ENCODE results near the gene ARL3. TPM values are rescaled to one million over a fixed set of nuclear protein-coding genes. Genes with fewer than 3 reads are reported as not detected.

Gene ARL3
- total RNA-seq, 1 experiment from 2014 or later = 13.3 TPM

DNA sequence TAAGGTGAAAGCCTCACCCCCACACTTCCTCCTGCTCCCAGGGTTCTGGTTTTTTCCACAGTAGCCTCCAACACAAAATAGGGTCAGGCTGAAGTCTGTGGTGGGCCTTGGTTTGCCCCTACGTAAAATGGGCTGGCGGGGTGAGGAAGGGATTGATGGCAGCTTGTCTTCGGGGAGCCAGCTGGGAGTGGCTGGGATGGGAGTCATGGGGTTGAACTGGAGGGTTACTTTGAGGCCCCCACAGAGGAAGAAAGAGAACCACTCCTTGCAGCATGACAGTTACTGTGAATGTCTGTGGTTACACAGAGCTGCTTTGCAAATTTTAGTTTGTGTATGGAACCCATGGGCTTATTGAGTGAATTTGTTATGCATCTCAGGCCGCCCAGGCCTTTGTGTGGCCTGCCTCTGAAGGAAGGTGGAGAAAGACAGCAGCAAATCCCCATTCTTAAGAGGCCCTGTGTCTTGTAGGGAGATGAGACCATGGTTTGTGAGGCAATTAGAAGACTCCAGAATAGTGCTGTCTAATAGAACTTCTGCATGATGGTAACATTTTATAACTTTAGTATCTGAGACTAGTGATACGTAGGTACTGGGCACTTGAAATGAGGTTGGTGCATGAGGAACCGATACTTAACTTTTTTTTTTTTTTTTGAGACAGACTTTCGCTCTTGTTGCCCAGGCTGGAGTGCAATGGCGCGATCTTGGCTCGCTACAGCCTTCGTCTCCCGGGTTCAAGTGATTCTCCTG is 61.9 kb downstream of the ARL3 start:
- POLR2A ChIA-PET = no interaction called here
- Mint-ChIP-seq H3K27ac (no peak overlapping the region), H3K4me1 (peaks cover 42% of the 10 kb centered on the region), H3K4me3 (no peak overlapping the region), H3K36me3 (peaks cover 20% of the 10 kb centered on the region), H3K27me3 (ENCODE audit: low read depth) (no peaks in the 10 kb centered on the region), H3K9me3 (no peaks in the 10 kb centered on the region)
- no peak for ATAC-seq
- TF ChIP-seq, protein P1, sequence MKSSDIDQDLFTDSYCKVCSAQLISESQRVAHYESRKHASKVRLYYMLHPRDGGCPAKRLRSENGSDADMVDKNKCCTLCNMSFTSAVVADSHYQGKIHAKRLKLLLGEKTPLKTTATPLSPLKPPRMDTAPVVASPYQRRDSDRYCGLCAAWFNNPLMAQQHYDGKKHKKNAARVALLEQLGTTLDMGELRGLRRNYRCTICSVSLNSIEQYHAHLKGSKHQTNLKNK (CRISPR knock-in tag; IDR thresholded peaks at IDR 0.05) = no peak
- no peak for TF ChIP-seq SMAD3 (CRISPR knock-in tag; IDR thresholded peaks at IDR 0.05; ENCODE audit: borderline replicate concordance)
- TF ChIP-seq TCF7 (CRISPR knock-in tag; IDR thresholded peaks at IDR 0.05; ENCODE audit: low read depth) = no peak
- TF ChIP-seq, protein P2, sequence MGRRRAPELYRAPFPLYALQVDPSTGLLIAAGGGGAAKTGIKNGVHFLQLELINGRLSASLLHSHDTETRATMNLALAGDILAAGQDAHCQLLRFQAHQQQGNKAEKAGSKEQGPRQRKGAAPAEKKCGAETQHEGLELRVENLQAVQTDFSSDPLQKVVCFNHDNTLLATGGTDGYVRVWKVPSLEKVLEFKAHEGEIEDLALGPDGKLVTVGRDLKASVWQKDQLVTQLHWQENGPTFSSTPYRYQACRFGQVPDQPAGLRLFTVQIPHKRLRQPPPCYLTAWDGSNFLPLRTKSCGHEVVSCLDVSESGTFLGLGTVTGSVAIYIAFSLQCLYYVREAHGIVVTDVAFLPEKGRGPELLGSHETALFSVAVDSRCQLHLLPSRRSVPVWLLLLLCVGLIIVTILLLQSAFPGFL (CRISPR knock-in tag; IDR thresholded peaks at IDR 0.05; ENCODE audit: borderline replicate concordance) = no peak
- TF ChIP-seq NR2C2 (CRISPR knock-in tag; IDR thresholded peaks at IDR 0.05) = no peak
- TF ChIP-seq, protein P3, sequence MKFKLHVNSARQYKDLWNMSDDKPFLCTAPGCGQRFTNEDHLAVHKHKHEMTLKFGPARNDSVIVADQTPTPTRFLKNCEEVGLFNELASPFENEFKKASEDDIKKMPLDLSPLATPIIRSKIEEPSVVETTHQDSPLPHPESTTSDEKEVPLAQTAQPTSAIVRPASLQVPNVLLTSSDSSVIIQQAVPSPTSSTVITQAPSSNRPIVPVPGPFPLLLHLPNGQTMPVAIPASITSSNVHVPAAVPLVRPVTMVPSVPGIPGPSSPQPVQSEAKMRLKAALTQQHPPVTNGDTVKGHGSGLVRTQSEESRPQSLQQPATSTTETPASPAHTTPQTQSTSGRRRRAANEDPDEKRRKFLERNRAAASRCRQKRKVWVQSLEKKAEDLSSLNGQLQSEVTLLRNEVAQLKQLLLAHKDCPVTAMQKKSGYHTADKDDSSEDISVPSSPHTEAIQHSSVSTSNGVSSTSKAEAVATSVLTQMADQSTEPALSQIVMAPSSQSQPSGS (CRISPR knock-in tag; IDR thresholded peaks at IDR 0.05; ENCODE audit: borderline replicate concordance, low read depth) = no peak
- no peak for TF ChIP-seq NFYB (CRISPR knock-in tag; conservative IDR thresholded peaks at IDR 0.05; ENCODE audit: low read depth)
- TF ChIP-seq RELA (CRISPR knock-in tag; IDR thresholded peaks at IDR 0.05; ENCODE audit: borderline replicate concordance) = no peak
- TF ChIP-seq GTF2I (CRISPR knock-in tag; conservative IDR thresholded peaks at IDR 0.05) = no peak
- TF ChIP-seq, protein P4, sequence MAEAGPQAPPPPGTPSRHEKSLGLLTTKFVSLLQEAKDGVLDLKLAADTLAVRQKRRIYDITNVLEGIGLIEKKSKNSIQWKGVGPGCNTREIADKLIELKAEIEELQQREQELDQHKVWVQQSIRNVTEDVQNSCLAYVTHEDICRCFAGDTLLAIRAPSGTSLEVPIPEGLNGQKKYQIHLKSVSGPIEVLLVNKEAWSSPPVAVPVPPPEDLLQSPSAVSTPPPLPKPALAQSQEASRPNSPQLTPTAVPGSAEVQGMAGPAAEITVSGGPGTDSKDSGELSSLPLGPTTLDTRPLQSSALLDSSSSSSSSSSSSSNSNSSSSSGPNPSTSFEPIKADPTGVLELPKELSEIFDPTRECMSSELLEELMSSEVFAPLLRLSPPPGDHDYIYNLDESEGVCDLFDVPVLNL (CRISPR knock-in tag; IDR thresholded peaks at IDR 0.05; ENCODE audit: borderline replicate concordance, low read depth) = no peak
- TF ChIP-seq, protein P5, sequence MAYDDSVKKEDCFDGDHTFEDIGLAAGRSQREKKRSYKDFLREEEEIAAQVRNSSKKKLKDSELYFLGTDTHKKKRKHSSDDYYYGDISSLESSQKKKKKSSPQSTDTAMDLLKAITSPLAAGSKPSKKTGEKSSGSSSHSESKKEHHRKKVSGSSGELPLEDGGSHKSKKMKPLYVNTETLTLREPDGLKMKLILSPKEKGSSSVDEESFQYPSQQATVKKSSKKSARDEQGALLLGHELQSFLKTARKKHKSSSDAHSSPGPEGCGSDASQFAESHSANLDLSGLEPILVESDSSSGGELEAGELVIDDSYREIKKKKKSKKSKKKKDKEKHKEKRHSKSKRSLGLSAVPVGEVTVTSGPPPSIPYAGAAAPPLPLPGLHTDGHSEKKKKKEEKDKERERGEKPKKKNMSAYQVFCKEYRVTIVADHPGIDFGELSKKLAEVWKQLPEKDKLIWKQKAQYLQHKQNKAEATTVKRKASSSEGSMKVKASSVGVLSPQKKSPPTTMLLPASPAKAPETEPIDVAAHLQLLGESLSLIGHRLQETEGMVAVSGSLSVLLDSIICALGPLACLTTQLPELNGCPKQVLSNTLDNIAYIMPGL (CRISPR knock-in tag; IDR thresholded peaks at IDR 0.05) = no peak
- TF ChIP-seq, protein P6, sequence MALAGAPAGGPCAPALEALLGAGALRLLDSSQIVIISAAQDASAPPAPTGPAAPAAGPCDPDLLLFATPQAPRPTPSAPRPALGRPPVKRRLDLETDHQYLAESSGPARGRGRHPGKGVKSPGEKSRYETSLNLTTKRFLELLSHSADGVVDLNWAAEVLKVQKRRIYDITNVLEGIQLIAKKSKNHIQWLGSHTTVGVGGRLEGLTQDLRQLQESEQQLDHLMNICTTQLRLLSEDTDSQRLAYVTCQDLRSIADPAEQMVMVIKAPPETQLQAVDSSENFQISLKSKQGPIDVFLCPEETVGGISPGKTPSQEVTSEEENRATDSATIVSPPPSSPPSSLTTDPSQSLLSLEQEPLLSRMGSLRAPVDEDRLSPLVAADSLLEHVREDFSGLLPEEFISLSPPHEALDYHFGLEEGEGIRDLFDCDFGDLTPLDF (CRISPR knock-in tag; IDR thresholded peaks at IDR 0.05) = no peak
- TF ChIP-seq, protein P7, sequence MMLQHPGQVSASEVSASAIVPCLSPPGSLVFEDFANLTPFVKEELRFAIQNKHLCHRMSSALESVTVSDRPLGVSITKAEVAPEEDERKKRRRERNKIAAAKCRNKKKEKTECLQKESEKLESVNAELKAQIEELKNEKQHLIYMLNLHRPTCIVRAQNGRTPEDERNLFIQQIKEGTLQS (CRISPR knock-in tag; conservative IDR thresholded peaks at IDR 0.05) = no peak
- no peak for TF ChIP-seq TEAD1 (CRISPR knock-in tag; IDR thresholded peaks at IDR 0.05)
- TF ChIP-seq ZNF138 (CRISPR knock-in tag; conservative IDR thresholded peaks at IDR 0.05) = no peak
- no peak for TF ChIP-seq EMX1 (CRISPR knock-in tag; IDR thresholded peaks at IDR 0.05)
- TF ChIP-seq, protein P8, sequence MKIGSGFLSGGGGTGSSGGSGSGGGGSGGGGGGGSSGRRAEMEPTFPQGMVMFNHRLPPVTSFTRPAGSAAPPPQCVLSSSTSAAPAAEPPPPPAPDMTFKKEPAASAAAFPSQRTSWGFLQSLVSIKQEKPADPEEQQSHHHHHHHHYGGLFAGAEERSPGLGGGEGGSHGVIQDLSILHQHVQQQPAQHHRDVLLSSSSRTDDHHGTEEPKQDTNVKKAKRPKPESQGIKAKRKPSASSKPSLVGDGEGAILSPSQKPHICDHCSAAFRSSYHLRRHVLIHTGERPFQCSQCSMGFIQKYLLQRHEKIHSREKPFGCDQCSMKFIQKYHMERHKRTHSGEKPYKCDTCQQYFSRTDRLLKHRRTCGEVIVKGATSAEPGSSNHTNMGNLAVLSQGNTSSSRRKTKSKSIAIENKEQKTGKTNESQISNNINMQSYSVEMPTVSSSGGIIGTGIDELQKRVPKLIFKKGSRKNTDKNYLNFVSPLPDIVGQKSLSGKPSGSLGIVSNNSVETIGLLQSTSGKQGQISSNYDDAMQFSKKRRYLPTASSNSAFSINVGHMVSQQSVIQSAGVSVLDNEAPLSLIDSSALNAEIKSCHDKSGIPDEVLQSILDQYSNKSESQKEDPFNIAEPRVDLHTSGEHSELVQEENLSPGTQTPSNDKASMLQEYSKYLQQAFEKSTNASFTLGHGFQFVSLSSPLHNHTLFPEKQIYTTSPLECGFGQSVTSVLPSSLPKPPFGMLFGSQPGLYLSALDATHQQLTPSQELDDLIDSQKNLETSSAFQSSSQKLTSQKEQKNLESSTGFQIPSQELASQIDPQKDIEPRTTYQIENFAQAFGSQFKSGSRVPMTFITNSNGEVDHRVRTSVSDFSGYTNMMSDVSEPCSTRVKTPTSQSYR (CRISPR knock-in tag; IDR thresholded peaks at IDR 0.05) = no peak
- TF ChIP-seq PRRX2 (CRISPR knock-in tag; IDR thresholded peaks at IDR 0.05) = no peak
- TF ChIP-seq SMAD4 (CRISPR knock-in tag; IDR thresholded peaks at IDR 0.05) = no peak
- no peak for DNase-seq (ENCODE audit: low spot score)
- CTCF ChIA-PET = interaction anchor here (1.7 to 1.8 kb wide), 2 partner anchors 8 to 26 kb away, joined by 6 read pairs; partner anchors contain the start of gene TRIM8

All from WTC11 (cell line).